Osteocyte (in vitro differentiated cells): ENCODE measurements around the gene MTHFR. TPM values are rescaled to one million over a fixed set of nuclear protein-coding genes. Genes with fewer than 3 reads are reported as not detected.

Experiments
- DNase-seq: peaks from one replicate; pipeline ENCODE4 v3.0.0; 2021; ENCODE audit warnings: mixed read lengths; ENCODE audit not compliant: unreplicated experiment; ENCODE audit errors: extremely low spot score
- H3K27ac Mint-ChIP-seq: one replicate; pipeline ENCODE4 v1.8.0; 2021; ENCODE audit warnings: mild to moderate bottlenecking, mixed read lengths; ENCODE audit not compliant: unreplicated experiment
- H3K27me3 Mint-ChIP-seq: one replicate; pipeline ENCODE4 v1.8.0; 2021; ENCODE audit warnings: mixed read lengths; ENCODE audit not compliant: unreplicated experiment
- H3K36me3 Mint-ChIP-seq: one replicate; pipeline ENCODE4 v1.8.0; 2021; ENCODE audit warnings: mixed read lengths; ENCODE audit not compliant: unreplicated experiment
- H3K4me1 Mint-ChIP-seq: one replicate; pipeline ENCODE4 v1.8.0; 2021; ENCODE audit warnings: mixed read lengths; ENCODE audit not compliant: unreplicated experiment
- H3K4me3 Mint-ChIP-seq: one replicate; pipeline ENCODE4 v1.8.0; 2021; ENCODE audit warnings: mild to moderate bottlenecking, moderate library complexity, mixed read lengths; ENCODE audit not compliant: unreplicated experiment
- H3K9me3 Mint-ChIP-seq: one replicate; pipeline ENCODE4 v1.8.0; 2021; ENCODE audit warnings: mixed read lengths; ENCODE audit not compliant: unreplicated experiment
- total RNA-seq: library from RNA; stranded (reverse); gene quantifications from 2 replicates; pipeline ENCODE4 v1.2.1, GENCODE V29; 2021
- TF ChIP-seq, protein P1 (sequence below): fragments of 200-600 bp; sonication (generic); IDR thresholded peaks from 2 replicates; pipeline ENCODE4 v1.5.0; 2021; ENCODE audit warnings: antibody characterized with exemption, mild to moderate bottlenecking, moderate library complexity

Gene MTHFR
- total RNA-seq, 1 donor from 2014 or later, result 30.5 TPM

DNA sequence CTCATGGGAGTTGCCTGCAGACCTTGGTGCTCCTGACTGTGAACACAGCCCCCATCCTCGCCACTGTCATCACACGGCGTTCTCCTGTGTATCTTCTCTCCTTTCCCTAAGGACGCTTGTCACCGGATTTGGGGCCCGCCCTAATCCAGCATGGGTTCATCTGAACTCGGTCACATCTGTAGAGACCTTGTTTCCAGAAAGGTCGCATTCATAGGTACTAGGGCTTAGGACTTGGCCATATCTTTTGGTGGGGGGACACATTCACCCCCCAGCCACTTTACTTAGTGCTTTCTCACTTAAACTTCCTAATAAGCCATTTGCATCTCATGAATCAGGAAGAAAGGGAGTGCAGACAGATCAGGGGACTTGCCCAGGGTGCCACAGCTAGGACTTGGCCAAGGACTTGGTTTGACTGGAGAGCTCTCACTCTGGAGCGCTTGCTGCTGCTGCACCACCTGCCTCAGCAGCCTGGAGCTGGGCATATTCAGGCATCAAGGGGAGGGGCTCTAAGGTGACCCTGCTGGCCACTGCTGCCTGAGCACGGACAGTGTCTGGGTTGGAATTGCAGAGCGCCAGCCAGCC lies 32.1 kb upstream of the MTHFR start:
- H3K4me1 Mint-ChIP-seq, result peaks cover 19% of the 10 kb centered on the region
- no peak for DNase-seq
- H3K36me3 Mint-ChIP-seq, result peaks cover 42% of the 10 kb centered on the region
- no peaks in the 10 kb centered on the region for H3K9me3 Mint-ChIP-seq
- H3K27ac Mint-ChIP-seq, result no peak overlapping the region
- H3K4me3 Mint-ChIP-seq, result no peak overlapping the region
- TF ChIP-seq, protein P1, sequence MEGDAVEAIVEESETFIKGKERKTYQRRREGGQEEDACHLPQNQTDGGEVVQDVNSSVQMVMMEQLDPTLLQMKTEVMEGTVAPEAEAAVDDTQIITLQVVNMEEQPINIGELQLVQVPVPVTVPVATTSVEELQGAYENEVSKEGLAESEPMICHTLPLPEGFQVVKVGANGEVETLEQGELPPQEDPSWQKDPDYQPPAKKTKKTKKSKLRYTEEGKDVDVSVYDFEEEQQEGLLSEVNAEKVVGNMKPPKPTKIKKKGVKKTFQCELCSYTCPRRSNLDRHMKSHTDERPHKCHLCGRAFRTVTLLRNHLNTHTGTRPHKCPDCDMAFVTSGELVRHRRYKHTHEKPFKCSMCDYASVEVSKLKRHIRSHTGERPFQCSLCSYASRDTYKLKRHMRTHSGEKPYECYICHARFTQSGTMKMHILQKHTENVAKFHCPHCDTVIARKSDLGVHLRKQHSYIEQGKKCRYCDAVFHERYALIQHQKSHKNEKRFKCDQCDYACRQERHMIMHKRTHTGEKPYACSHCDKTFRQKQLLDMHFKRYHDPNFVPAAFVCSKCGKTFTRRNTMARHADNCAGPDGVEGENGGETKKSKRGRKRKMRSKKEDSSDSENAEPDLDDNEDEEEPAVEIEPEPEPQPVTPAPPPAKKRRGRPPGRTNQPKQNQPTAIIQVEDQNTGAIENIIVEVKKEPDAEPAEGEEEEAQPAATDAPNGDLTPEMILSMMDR, result no peak
- no peaks in the 10 kb centered on the region for H3K27me3 Mint-ChIP-seq

DNA sequence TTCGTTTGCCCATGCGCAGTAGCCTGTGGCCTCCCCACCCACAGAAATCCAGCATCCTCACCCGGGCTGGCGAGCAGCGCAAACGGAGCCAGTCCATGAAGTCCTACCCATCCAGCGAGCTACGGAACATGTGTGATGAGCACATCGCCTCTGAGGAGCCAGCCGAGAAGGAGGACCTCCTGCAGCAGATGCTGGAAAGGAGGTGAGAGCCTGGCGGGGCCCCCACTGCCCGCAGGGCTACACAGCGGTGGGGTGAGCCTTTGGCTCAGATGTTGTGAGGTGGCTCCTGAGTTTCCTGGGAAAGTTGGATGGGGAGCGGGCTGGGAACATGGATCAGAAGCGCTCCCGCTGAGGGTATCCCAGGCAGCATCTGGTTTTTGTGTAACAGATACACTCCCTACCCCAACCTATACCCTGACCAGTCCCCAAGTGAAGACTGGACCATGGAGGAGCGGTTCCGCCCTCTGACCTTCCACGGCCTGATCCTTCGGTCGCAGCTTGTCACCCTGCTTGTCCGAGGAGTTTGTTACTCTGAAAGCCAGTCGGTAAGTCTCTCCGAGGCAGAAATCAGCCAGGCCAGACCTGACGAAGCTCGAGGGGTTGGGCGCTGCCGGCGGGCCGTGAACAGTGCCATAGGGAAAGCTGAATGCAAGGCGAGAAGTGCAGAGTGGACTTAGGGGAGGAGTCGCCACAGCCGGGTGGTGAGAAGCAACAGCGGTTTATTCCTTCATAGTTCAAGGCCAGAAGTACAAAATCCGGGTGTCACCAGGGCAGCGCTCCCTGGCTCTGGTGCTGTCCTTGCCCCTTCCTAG lies 31.4 kb upstream of the MTHFR start:
- Mint-ChIP-seq H3K9me3 (no peaks in the 10 kb centered on the region), H3K27ac (no peak overlapping the region)

DNA sequence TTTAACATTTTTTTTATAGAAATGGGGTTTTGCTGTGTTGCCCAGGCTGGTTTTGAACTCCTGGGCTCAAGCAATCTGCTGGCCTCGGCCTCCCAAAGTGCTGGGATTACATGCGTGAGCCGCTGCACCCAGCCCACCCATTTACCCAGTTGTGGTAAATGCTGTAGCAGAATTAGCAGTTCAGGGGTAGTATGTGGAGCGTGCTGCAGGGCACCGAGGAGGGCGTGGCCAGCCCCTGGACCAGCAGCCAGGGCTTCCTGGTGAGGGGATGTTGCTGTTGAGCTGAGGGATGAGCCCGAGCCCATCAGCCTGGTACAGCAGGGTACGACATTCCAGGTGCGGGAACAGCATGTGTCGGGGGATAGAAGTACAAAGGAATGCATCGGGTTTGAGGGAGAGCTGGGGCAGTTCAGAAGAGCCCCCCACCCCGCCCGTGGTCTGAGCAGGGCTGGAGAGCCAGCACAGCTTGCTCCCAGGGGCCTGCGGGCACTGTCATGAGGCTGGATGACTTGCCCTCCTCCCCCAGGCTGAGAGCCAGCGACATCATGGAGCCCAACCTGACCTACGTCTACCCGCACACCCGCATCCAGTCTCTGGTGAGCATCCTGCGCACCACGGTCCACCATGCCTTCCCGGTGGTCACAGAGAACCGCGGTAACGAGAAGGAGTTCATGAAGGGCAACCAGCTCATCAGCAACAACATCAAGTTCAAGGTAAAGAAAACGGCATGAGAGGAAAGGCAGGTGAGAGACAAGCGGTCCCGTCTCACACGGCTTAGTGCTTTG lies 29.9 kb upstream of the MTHFR start:
- Mint-ChIP-seq H3K36me3 (peaks cover 32% of the 10 kb centered on the region), H3K4me3 (no peak overlapping the region)

More for the DNA sequence above, 31.4 kb upstream of the MTHFR start:
- TF ChIP-seq, protein P1, result no peak
- H3K36me3 Mint-ChIP-seq, result peaks cover 43% of the 10 kb centered on the region
- H3K4me3 Mint-ChIP-seq, result no peak overlapping the region
- peaks cover 13% of the 10 kb centered on the region for H3K4me1 Mint-ChIP-seq
- no peak for DNase-seq
- no peaks in the 10 kb centered on the region for H3K27me3 Mint-ChIP-seq

DNA sequence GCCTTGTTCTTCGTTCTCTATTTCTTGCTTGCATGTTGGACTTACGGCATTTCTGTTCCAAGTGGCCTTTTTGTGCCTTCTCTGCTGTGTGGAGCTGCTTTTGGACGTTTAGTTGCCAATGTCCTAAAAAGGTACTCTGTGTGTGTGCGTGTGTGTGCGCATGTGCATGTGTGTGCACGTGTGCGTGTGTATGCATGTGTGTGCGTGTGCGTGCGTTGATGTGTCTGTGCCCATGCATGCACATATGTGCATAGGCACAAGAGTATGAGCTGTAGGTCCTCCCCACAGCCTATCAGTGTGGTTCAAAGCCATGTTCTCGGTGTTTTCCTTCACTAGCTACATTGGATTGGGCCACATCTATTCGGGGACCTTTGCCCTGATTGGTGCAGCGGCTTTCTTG lies 28.1 kb upstream of the MTHFR start:
- Mint-ChIP-seq H3K4me1 (peaks cover 3% of the 10 kb centered on the region), H3K36me3 (peaks cover 36% of the 10 kb centered on the region), H3K4me3 (no peak overlapping the region), H3K27ac (no peak overlapping the region), H3K27me3 (no peaks in the 10 kb centered on the region), H3K9me3 (no peaks in the 10 kb centered on the region)
- TF ChIP-seq, protein P1, result no peak
- no peak for DNase-seq

More for the DNA sequence above, 29.9 kb upstream of the MTHFR start:
- Mint-ChIP-seq H3K9me3 (no peaks in the 10 kb centered on the region), H3K27ac (no peak overlapping the region), H3K4me1 (peaks cover 3% of the 10 kb centered on the region), H3K27me3 (no peaks in the 10 kb centered on the region)
- DNase-seq, result no peak
- TF ChIP-seq, protein P1, result no peak

DNA sequence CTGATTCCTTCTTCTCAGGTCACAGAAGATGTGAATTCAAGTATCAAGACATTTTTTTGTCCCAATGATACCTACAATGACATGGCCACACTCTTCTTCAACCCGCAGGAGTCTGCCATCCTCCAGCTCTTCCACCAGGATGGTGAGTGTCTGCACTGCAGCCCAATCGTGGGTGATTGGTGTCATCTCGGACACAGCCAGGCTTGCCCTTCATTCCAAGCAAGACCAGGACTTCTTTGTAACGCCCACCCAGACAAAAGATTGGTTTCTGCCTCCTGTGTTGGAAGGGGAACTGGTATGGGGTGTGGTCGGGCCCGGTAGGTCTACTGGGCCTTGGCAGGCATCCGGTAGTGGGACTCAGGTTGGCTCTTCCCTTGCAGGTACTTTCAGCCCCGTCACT lies 27.7 kb upstream of the MTHFR start:
- TF ChIP-seq, protein P1, result no peak
- no peak for DNase-seq
- Mint-ChIP-seq H3K4me3 (no peak overlapping the region), H3K36me3 (peaks cover 36% of the 10 kb centered on the region), H3K9me3 (no peaks in the 10 kb centered on the region), H3K27me3 (no peaks in the 10 kb centered on the region), H3K4me1 (peaks cover 1% of the 10 kb centered on the region), H3K27ac (no peak overlapping the region)
